Left ventricle myocardium inferior (tissue), 1 donor: ENCODE data around the gene PTPN6. TPM values are rescaled to one million over a fixed set of nuclear protein-coding genes. Genes with fewer than 3 reads are reported as not detected.

ENCODE experiments used
- DNase-seq: peaks from one replicate; pipeline ENCODE4 v3.0.0-alpha.2; 2020
- H3K27ac ChIP-seq: fragments of 200-600 bp; replicated peaks from 2 replicates; pipeline ENCODE4 v1.8.0; 2021
- H3K27me3 ChIP-seq: fragments of 200-600 bp; 2 replicates; pipeline ENCODE4 v1.8.0; 2021; ENCODE audit warnings: low read depth
- H3K36me3 ChIP-seq: fragments of 200-600 bp; 2 replicates; pipeline ENCODE4 v1.8.0; 2021
- H3K4me1 ChIP-seq: fragments of 200-600 bp; 2 replicates; pipeline ENCODE4 v1.8.0; 2021
- H3K4me3 ChIP-seq: fragments of 200-600 bp; 2 replicates; pipeline ENCODE4 v1.8.0; 2021; ENCODE audit warnings: mild to moderate bottlenecking, moderate library complexity
- H3K9me3 ChIP-seq: fragments of 200-600 bp; replicated peaks from 2 replicates; pipeline ENCODE4 v1.8.0; 2021
- intact Hi-C: fragments of 100-400 bp; cut with micrococcal nuclease; formaldehyde crosslinking; loops from one replicate; pipeline ENCODE4 v1.11.0; 2022
- total RNA-seq: library from RNA; stranded (reverse); fragmentation: NEBNext Ultra II Directional; extraction: Animal tissue kit (Norgen Biotek cat#: 25700); gene quantifications from one replicate; pipeline ENCODE4 v1.2.1, GENCODE V29; 2021
- TF ChIP-seq, protein P1 (sequence below): fragments of 200-600 bp; IDR thresholded peaks from 2 replicates; pipeline ENCODE4 v1.8.0; 2021; ENCODE audit warnings: antibody characterized with exemption, mild to moderate bottlenecking, borderline replicate concordance
- donor health status: DM: no; HTN: yes; CAD: no; lungs with severe emphysema.

The PTPN6 gene
- total RNA-seq, 1 donor from 2014 or later, result 6.7 TPM

DNA sequence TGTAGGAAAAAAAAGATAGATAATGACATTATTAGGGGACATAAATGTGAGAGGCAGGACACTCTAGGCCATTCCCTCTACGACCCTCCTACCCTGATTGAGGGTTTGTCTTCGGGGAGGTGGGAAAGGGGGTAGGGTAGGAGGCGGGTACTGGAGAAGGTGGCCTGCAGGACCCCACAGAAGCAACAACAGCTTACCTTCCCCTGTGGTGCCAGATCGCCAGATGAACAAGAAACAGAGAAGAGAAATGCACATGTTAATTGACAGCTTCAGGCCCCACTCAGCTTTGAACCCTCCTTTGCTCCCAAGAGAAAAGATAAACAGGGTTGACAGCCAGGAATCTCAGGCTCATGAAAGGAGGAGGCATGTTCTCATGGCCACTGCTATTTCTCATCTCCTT, 14.6 kb downstream of the PTPN6 start:
- intact Hi-C loops, result loop anchor here (10.0 kb wide), 1 partner anchor 49 kb away; the partner anchor contains the start of gene LPCAT3
- no peak for DNase-seq
- peaks cover 68% of the 10 kb centered on the region for H3K4me1 ChIP-seq
- no peaks in the 10 kb centered on the region for H3K9me3 ChIP-seq
- no peaks in the 10 kb centered on the region for H3K27me3 ChIP-seq
- TF ChIP-seq, protein P1, sequence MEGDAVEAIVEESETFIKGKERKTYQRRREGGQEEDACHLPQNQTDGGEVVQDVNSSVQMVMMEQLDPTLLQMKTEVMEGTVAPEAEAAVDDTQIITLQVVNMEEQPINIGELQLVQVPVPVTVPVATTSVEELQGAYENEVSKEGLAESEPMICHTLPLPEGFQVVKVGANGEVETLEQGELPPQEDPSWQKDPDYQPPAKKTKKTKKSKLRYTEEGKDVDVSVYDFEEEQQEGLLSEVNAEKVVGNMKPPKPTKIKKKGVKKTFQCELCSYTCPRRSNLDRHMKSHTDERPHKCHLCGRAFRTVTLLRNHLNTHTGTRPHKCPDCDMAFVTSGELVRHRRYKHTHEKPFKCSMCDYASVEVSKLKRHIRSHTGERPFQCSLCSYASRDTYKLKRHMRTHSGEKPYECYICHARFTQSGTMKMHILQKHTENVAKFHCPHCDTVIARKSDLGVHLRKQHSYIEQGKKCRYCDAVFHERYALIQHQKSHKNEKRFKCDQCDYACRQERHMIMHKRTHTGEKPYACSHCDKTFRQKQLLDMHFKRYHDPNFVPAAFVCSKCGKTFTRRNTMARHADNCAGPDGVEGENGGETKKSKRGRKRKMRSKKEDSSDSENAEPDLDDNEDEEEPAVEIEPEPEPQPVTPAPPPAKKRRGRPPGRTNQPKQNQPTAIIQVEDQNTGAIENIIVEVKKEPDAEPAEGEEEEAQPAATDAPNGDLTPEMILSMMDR, result no peak
- no peak overlapping the region for H3K4me3 ChIP-seq
- peak overlapping the region; percentile 86 for H3K27ac ChIP-seq
- peaks cover 42% of the 10 kb centered on the region for H3K36me3 ChIP-seq

DNA sequence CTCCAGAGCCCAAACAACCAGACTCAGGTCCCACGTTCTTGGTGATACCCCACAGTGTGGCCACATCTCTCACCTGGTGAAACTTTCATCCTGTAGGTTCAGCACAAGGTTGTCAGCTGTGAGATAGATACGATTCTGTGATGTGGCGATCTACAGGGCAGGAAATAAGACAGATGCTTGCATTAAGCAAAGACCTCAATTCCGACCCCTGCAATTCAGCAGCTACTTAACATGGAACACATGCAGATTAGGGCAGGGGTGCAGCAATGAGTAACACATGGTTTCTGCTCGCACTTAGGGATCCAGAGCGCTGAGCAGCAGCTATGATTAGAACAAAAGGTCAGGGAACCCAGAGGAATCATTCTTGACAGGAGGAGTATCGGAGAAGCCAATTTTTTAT, 15.2 kb downstream of the PTPN6 start:
- no peaks in the 10 kb centered on the region for H3K9me3 ChIP-seq
- H3K27ac ChIP-seq, result no peak overlapping the region
- TF ChIP-seq, protein P1, result no peak
- no peak for DNase-seq
- H3K36me3 ChIP-seq, result peaks cover 42% of the 10 kb centered on the region
- H3K4me1 ChIP-seq, result peaks cover 67% of the 10 kb centered on the region
- no peak overlapping the region for H3K4me3 ChIP-seq
- no peaks in the 10 kb centered on the region for H3K27me3 ChIP-seq
- intact Hi-C loops, result loop anchor here (10.0 kb wide), 1 partner anchor 48 kb away; the partner anchor contains the start of gene LPCAT3

DNA sequence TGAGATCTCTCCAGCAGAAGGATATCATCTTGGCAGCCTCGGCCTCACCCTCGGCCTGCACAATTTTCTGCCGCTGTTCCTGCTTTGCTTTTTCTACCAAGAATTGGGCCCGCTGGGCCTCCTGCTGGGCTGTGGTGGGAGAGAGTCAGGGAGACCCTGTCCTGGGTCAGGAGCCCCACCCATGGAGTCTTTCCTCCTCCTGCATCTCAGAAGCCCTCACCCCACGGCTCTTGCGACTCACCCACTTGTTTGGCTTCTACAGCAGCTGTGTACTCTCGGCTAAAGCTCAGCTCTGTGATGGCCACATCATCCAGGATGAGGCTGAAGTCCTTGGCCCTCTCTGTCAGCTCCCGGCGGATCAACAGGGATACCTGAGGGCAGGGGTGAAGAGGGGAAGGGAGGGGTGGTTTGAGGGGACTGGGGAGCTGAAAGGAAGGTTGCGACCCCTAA, 16.5 kb downstream of the PTPN6 start:
- Histone ChIP-seq H3K9me3 (no peaks in the 10 kb centered on the region), H3K4me3 (no peak overlapping the region), H3K4me1 (peaks cover 66% of the 10 kb centered on the region), H3K27me3 (no peaks in the 10 kb centered on the region), H3K27ac (no peak overlapping the region), H3K36me3 (peaks cover 42% of the 10 kb centered on the region)
- intact Hi-C loops, result loop anchor here (10.0 kb wide), 1 partner anchor 47 kb away; the partner anchor contains the start of gene LPCAT3
- no peak for DNase-seq
- TF ChIP-seq, protein P1, result no peak

DNA sequence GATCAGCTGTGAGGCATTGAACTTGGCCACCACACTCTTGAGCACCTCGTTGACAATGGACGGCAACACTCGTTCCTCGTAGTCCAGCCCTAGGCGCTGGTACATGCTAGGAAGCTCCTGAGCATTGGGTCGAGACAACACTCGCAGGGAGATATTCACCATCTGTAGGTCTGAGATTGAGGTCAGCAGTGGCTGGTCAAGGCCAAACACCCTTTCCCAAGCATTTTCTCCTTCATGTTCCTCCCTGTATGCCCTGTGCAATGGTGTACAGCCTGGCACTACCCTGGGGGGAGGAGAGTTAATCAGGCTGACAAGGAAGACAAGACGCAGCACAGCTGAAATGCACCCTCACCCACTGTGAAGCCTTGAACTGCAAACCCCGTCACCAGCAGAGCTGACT, 17.3 kb downstream of the PTPN6 start:
- TF ChIP-seq, protein P1, result no peak
- Histone ChIP-seq H3K27ac (no peak overlapping the region), H3K4me1 (peaks cover 63% of the 10 kb centered on the region), H3K4me3 (peak overlapping the region; percentile 77), H3K9me3 (no peaks in the 10 kb centered on the region), H3K36me3 (peaks cover 42% of the 10 kb centered on the region), H3K27me3 (no peaks in the 10 kb centered on the region)
- no peak for DNase-seq
- intact Hi-C loops, result loop anchor here (10.0 kb wide), 1 partner anchor 46 kb away; the partner anchor contains the start of gene LPCAT3

DNA sequence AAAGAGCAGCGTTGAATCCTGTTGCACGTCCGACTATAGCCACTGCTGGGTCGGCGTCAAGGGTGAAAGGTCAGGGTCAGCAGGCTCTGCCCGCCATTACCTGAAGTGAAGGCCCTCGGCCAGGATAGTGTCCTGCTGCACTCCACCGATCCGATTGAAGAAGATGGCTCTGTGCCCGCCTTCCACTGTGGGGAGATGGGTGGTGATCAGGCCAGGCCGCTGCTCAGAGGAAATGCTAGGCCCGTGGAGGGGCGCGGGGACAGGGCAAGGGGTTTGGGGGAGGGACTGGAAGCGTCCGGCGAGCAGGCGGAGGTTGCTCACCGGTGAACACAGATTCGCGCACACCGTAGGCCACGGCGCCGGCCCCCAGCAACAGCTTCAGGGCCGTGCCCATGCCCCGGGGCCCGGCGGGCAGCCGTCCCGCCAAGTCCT, 19.0 kb downstream of the PTPN6 start:
- no peaks in the 10 kb centered on the region for H3K27me3 ChIP-seq
- H3K4me3 ChIP-seq, result peak overlapping the region; percentile 77
- H3K4me1 ChIP-seq, result peaks cover 52% of the 10 kb centered on the region
- H3K9me3 ChIP-seq, result no peaks in the 10 kb centered on the region
- TF ChIP-seq, protein P1, result no peak
- H3K36me3 ChIP-seq, result peaks cover 54% of the 10 kb centered on the region
- peak overlapping the region; percentile 93 for H3K27ac ChIP-seq
- intact Hi-C loops, result no loop called here
- DNase-seq, result no peak
